ENCODE results near the gene PDZD2.

GRCh38 chr5:31995006-31995405 is 356.1 kb downstream of the PDZD2 start:
- TF ChIP-seq POLR2A (IDR thresholded peaks at IDR 0.05) = no peak
- TF ChIP-seq, protein P1, sequence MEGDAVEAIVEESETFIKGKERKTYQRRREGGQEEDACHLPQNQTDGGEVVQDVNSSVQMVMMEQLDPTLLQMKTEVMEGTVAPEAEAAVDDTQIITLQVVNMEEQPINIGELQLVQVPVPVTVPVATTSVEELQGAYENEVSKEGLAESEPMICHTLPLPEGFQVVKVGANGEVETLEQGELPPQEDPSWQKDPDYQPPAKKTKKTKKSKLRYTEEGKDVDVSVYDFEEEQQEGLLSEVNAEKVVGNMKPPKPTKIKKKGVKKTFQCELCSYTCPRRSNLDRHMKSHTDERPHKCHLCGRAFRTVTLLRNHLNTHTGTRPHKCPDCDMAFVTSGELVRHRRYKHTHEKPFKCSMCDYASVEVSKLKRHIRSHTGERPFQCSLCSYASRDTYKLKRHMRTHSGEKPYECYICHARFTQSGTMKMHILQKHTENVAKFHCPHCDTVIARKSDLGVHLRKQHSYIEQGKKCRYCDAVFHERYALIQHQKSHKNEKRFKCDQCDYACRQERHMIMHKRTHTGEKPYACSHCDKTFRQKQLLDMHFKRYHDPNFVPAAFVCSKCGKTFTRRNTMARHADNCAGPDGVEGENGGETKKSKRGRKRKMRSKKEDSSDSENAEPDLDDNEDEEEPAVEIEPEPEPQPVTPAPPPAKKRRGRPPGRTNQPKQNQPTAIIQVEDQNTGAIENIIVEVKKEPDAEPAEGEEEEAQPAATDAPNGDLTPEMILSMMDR (IDR thresholded peaks at IDR 0.05 in 4 of 5, conservative IDR thresholded peaks at IDR 0.05 in 1 of 5) = no peak

All from gastrocnemius medialis (tissue), 4 donors.